CD8-positive, alpha-beta memory T cell (primary cell): Measurements from ENCODE around the gene CLDN20. TPM values are rescaled to one million over a fixed set of nuclear protein-coding genes. Genes with fewer than 3 reads are reported as not detected.
A peak's percentile ranks its signal among the peaks of the same experiment; 100 is the strongest.

Source experiments
- CTCF ChIA-PET: fragments of 350-600 bp; sonication (Branson Sonifier 250); formaldehyde crosslinking; loops from one replicate; lab custom pipeline; 2021; ENCODE audit warnings: antibody characterized with exemption; lab: Charles Lee
- POLR2A ChIA-PET: fragments of 350-600 bp; sonication (Branson Sonifier 250); formaldehyde crosslinking; loops from one replicate; lab custom pipeline; 2021; ENCODE audit warnings: antibody characterized with exemption; lab: Charles Lee
- DNase-seq, 5 donors: peaks; one replicate each; pipeline versions ENCODE4 v3.0.0 to v3.0.0-alpha.2; 2020 to 2022; ENCODE audit warnings: mixed read lengths in 1 of 5
- H3K27ac ChIP-seq: one replicate; pipeline ENCODE4 v1.7.0; 2013; ENCODE audit warnings: low read depth, mild to moderate bottlenecking, low read length, moderate library complexity
- H3K27me3 ChIP-seq: 2 replicates; pipeline ENCODE4 v1.7.0; 2013; ENCODE audit warnings: low read length, mild to moderate bottlenecking; ENCODE audit not compliant: insufficient read depth, poor library complexity, severe bottlenecking
- H3K36me3 ChIP-seq: 2 replicates; pipeline ENCODE4 v1.7.0; 2013; ENCODE audit warnings: mild to moderate bottlenecking, low read length, moderate library complexity; ENCODE audit not compliant: insufficient read depth
- H3K4me1 ChIP-seq: 2 replicates; pipeline ENCODE4 v1.7.0; 2013; ENCODE audit warnings: mild to moderate bottlenecking, low read length, moderate library complexity; ENCODE audit not compliant: insufficient read depth
- H3K4me3 ChIP-seq: 2 replicates; pipeline ENCODE4 v1.7.0; 2013; ENCODE audit warnings: mild to moderate bottlenecking, low read length
- H3K9me3 ChIP-seq: 2 replicates; pipeline ENCODE4 v1.7.0; 2013; ENCODE audit warnings: mild to moderate bottlenecking, low read length
- H3K27ac Mint-ChIP-seq, 8 donors: one replicate each; pipeline ENCODE4 v1.8.0; 2020 to 2021; ENCODE audit warnings: mixed read lengths in 8 of 8, mild to moderate bottlenecking in 6 of 8, inconsistent platforms in 3 of 8, moderate library complexity in 3 of 8
- H3K27me3 Mint-ChIP-seq, 2 donors: one replicate each; pipeline ENCODE4 v1.8.0; 2020 to 2021; ENCODE audit warnings: mixed read lengths in 2 of 2, mild to moderate bottlenecking in 1 of 2, moderate library complexity in 1 of 2
- H3K36me3 Mint-ChIP-seq, 3 donors: one replicate each; pipeline ENCODE4 v1.8.0; 2020 to 2021; ENCODE audit warnings: mixed read lengths in 3 of 3, inconsistent platforms in 1 of 3, mild to moderate bottlenecking in 1 of 3
- H3K4me1 Mint-ChIP-seq, 3 donors: one replicate each; pipeline ENCODE4 v1.8.0; 2020 to 2021; ENCODE audit warnings: mixed read lengths in 3 of 3, inconsistent platforms in 1 of 3, mild to moderate bottlenecking in 1 of 3
- H3K4me3 Mint-ChIP-seq, 7 donors: one replicate each; pipeline ENCODE4 v1.8.0; 2020 to 2021; ENCODE audit warnings: mixed read lengths in 7 of 7, mild to moderate bottlenecking in 6 of 7, moderate library complexity in 4 of 7, inconsistent platforms in 2 of 7
- H3K9me3 Mint-ChIP-seq, 5 donors: one replicate each; pipeline ENCODE4 v1.8.0; 2020 to 2022; ENCODE audit warnings: mixed read lengths in 5 of 5, mild to moderate bottlenecking in 3 of 5, moderate library complexity in 2 of 5, inconsistent platforms in 1 of 5
- polyA plus RNA-seq: library from polyadenylated mRNA; unstranded; fragments of 300-500 nt; fragmentation: Illumina TruSeq; gene quantifications from one replicate; pipeline ENCODE4 v1.2.3, GENCODE V29; 2021
- total RNA-seq, 2 experiments: library from RNA; stranded (reverse); gene quantifications; one replicate each; pipeline ENCODE4 v1.2.3, GENCODE V29; 2021

The CLDN20 gene
- total and polyA plus RNA-seq, 3 experiments from 2014 or later, result not detected

GRCh38 chr6:155247618-155248007 lies 16.2 kb upstream of the CLDN20 start:
- Histone ChIP-seq H3K27me3 (no peaks in the 10 kb centered on the region), H3K27ac (no peak overlapping the region), H3K4me3 (no peak overlapping the region), H3K36me3 (no peaks in the 10 kb centered on the region), H3K4me1 (no peaks in the 10 kb centered on the region), H3K9me3 (no peaks in the 10 kb centered on the region)
- no peaks in the 10 kb centered on the region for H3K27me3 Mint-ChIP-seq
- peak overlapping the region in 1 of 8 donors; percentile 29 for H3K27ac Mint-ChIP-seq
- H3K36me3 Mint-ChIP-seq, result peaks cover 0 to 19% (median 0%) of the 10 kb centered on the region in 3 donors
- H3K4me1 Mint-ChIP-seq, result no peaks in the 10 kb centered on the region
- no peak for DNase-seq
- H3K9me3 Mint-ChIP-seq, result no peaks in the 10 kb centered on the region
- H3K4me3 Mint-ChIP-seq, result no peak overlapping the region
- CTCF ChIA-PET, result interaction anchor here (1.3 to 1.7 kb wide), 2 partner anchors 70 to 320 kb away, joined by 5 to 6 read pairs; no protein-coding TSS in a partner anchor
- POLR2A ChIA-PET, result no interaction called here

DNA sequence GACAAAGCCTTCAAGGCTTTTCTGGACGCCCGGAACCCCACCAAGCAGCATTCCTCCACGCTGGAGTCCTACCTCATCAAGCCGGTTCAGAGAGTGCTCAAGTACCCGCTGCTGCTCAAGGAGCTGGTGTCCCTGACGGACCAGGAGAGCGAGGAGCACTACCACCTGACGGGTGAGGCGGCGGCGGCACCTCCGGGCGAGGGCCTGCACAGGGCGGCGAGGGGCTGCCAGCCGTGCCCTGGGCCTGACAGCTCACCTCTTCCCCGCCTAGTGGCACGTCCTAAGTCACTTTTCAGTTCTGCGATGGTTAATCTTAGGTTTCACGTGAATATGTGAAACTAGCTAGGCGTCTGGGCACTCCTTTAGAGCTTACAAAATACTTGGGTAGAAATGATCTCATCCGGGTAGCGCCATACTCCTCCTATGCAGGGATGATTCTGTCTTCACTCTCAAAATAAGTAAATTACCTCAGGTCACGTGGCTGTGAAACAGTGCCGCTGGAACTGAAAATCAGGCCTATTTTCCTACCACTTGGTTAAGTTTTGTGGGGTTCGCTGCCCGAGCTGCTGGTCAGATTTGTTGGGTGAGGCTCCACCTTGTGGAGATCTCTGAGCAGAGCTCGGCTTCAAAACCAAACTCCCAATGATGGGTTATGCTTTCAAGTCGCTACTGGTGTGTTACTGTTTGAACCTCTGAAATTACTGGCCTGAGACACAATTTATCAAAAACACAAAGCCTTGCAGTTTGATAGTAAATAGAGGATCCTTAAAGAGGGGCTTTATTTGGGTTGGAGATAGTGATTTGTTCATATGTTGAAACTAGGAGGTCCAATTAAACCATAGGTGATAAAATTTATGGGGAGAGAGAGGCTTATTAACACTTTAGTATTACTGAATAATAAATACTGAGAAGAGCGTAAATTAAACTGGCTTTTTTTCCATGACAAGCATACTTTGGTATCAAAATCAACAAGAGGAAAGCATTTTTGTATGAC lies 15.5 kb upstream of the CLDN20 start:
- H3K4me3 ChIP-seq, result no peak overlapping the region
- Mint-ChIP-seq H3K4me1 (no peaks in the 10 kb centered on the region), H3K4me3 (no peak overlapping the region), H3K36me3 (peaks cover 0 to 26% (median 0%) of the 10 kb centered on the region in 3 donors), H3K9me3 (no peaks in the 10 kb centered on the region), H3K27me3 (no peaks in the 10 kb centered on the region), H3K27ac (peak overlapping the region in 2 of 8 donors; percentile 25 to 29)
- H3K36me3 ChIP-seq, result no peaks in the 10 kb centered on the region
- no peak overlapping the region for H3K27ac ChIP-seq
- no peaks in the 10 kb centered on the region for H3K27me3 ChIP-seq
- ChIA-PET POLR2A (no interaction called here), CTCF (interaction anchor here (1.3 to 1.7 kb wide), 2 partner anchors 71 to 321 kb away, joined by 5 to 6 read pairs; no protein-coding TSS in a partner anchor)
- H3K9me3 ChIP-seq, result no peaks in the 10 kb centered on the region
- DNase-seq, result no peak
- H3K4me1 ChIP-seq, result no peaks in the 10 kb centered on the region

DNA sequence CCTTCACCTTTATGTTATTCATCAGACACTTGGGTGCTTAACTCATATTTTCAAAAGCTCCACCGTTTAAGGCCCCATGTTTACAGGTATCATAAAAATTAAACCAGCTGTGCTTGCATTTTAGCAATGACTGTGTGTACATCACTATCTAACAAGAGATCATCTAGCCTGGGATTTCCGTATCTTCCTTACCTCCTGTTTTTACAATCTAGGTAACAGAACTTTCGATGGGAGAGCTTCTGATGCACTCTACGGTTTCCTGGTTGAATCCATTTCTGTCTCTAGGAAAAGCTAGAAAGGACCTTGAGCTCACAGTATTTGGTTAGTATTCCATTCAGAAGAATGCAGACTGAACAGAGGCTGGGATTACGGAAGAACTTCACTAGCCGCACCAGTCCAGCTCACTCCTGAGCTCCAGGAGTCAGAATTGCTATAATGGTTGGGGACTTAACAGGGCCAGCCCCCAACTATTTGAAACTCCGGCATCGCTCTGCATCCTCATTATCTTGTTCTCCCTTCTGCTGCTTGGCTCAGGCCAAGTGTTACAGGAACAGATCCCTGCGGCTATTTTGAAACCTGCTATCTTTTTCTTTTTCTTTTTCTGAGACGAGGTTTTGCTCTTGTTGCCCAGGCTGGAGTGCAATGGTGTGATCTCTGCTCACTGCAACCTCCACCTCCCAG lies 13.0 kb upstream of the CLDN20 start:
- no peak for DNase-seq
- ChIA-PET CTCF (no interaction called here), POLR2A (no interaction called here)
- no peaks in the 10 kb centered on the region for H3K9me3 ChIP-seq
- Mint-ChIP-seq H3K27me3 (no peaks in the 10 kb centered on the region), H3K4me3 (no peak overlapping the region), H3K27ac (peak overlapping the region in 4 of 8 donors; percentile 49 to 69 (median 56)), H3K9me3 (no peaks in the 10 kb centered on the region), H3K36me3 (peaks cover 4 to 51% (median 10%) of the 10 kb centered on the region in 3 donors), H3K4me1 (no peaks in the 10 kb centered on the region)
- H3K4me3 ChIP-seq, result no peak overlapping the region
- no peak overlapping the region for H3K27ac ChIP-seq
- no peaks in the 10 kb centered on the region for H3K36me3 ChIP-seq
- no peaks in the 10 kb centered on the region for H3K4me1 ChIP-seq
- no peaks in the 10 kb centered on the region for H3K27me3 ChIP-seq

- no peaks in the 10 kb centered on the region for H3K9me3 Mint-ChIP-seq
- H3K4me1 Mint-ChIP-seq, result no peaks in the 10 kb centered on the region
- no peak overlapping the region for H3K27ac ChIP-seq
- ChIA-PET POLR2A (no interaction called here), CTCF (no interaction called here)
- H3K27me3 ChIP-seq, result no peaks in the 10 kb centered on the region
- H3K9me3 ChIP-seq, result no peaks in the 10 kb centered on the region
- H3K4me3 Mint-ChIP-seq, result no peak overlapping the region
- H3K36me3 Mint-ChIP-seq, result peaks cover 4 to 68% (median 12%) of the 10 kb centered on the region in 3 donors
- H3K4me1 ChIP-seq, result no peaks in the 10 kb centered on the region
- no peak overlapping the region for H3K4me3 ChIP-seq
- H3K27me3 Mint-ChIP-seq, result no peaks in the 10 kb centered on the region
- DNase-seq, result no peak
- no peaks in the 10 kb centered on the region for H3K36me3 ChIP-seq
- peak overlapping the region in 2 of 8 donors; percentile 35 to 57 for H3K27ac Mint-ChIP-seq
These were observed 11.2 kb upstream of the CLDN20 start for GRCh38 chr6:155252581-155252980.

GRCh38 chr6:155253337-155253736 lies 10.5 kb upstream of the CLDN20 start:
- no peaks in the 10 kb centered on the region for H3K9me3 Mint-ChIP-seq
- no peaks in the 10 kb centered on the region for H3K4me1 Mint-ChIP-seq
- Histone ChIP-seq H3K4me3 (no peak overlapping the region), H3K36me3 (peaks cover 3% of the 10 kb centered on the region), H3K27ac (peak overlapping the region; percentile 35), H3K4me1 (no peaks in the 10 kb centered on the region), H3K27me3 (no peaks in the 10 kb centered on the region), H3K9me3 (no peaks in the 10 kb centered on the region)
- peak overlapping the region in 3 of 8 donors; percentile 53 to 72 (median 71) for H3K27ac Mint-ChIP-seq
- ChIA-PET POLR2A (no interaction called here), CTCF (no interaction called here)
- H3K27me3 Mint-ChIP-seq, result no peaks in the 10 kb centered on the region
- H3K36me3 Mint-ChIP-seq, result peaks cover 4 to 76% (median 12%) of the 10 kb centered on the region in 3 donors
- DNase-seq, result no peak
- H3K4me3 Mint-ChIP-seq, result no peak overlapping the region

DNA sequence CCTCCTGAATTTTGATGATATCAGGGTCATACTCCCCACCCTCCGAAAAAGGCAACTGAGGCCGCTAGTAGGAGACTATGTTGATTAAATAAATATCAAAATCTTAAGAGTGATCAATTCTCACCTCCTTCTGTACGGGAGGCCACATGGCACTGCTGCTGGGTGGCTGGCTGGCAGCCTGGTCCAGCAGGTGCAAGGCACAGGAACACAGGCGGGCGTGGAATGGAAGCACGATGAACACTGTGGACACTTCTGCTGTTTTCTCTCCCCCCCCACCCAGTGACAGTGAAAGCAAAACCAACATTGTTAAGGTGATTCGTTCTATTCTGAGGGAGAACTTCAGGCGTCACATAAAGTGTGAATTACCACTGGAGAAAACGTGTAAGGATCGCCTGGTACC lies 9.7 kb upstream of the CLDN20 start:
- H3K27me3 ChIP-seq, result no peaks in the 10 kb centered on the region
- ChIA-PET CTCF (no interaction called here), POLR2A (no interaction called here)
- peaks cover 3% of the 10 kb centered on the region for H3K36me3 ChIP-seq
- H3K27me3 Mint-ChIP-seq, result no peaks in the 10 kb centered on the region
- H3K4me3 ChIP-seq, result no peak overlapping the region
- no peak for DNase-seq
- H3K36me3 Mint-ChIP-seq, result peaks cover 4 to 84% (median 12%) of the 10 kb centered on the region in 3 donors
- no peaks in the 10 kb centered on the region for H3K4me1 ChIP-seq
- H3K9me3 ChIP-seq, result no peaks in the 10 kb centered on the region
- no peaks in the 10 kb centered on the region for H3K9me3 Mint-ChIP-seq
- H3K27ac ChIP-seq, result no peak overlapping the region
- peak overlapping the region in 1 of 8 donors; percentile 56 for H3K27ac Mint-ChIP-seq
- H3K4me1 Mint-ChIP-seq, result no peaks in the 10 kb centered on the region
- H3K4me3 Mint-ChIP-seq, result no peak overlapping the region

GRCh38 chr6:155256122-155256795 lies 7.6 kb upstream of the CLDN20 start:
- H3K36me3 ChIP-seq, result peaks cover 11% of the 10 kb centered on the region
- no peak overlapping the region for H3K4me3 ChIP-seq
- no peaks in the 10 kb centered on the region for H3K4me1 ChIP-seq
- ChIA-PET CTCF (no interaction called here), POLR2A (interaction anchor here (1.3 kb wide), 1 partner anchor 171 kb away, joined by 3 read pairs; no protein-coding TSS in a partner anchor)
- no peaks in the 10 kb centered on the region for H3K27me3 ChIP-seq
- Mint-ChIP-seq H3K4me1 (peaks cover 0 to 2% (median under 1%) of the 10 kb centered on the region in 3 donors), H3K27ac (peak overlapping the region in 1 of 8 donors; percentile 74), H3K4me3 (peak overlapping the region in 1 of 7 donors; percentile 63), H3K27me3 (no peaks in the 10 kb centered on the region), H3K9me3 (no peaks in the 10 kb centered on the region), H3K36me3 (peaks cover 4 to 92% (median 12%) of the 10 kb centered on the region in 3 donors)
- H3K9me3 ChIP-seq, result no peaks in the 10 kb centered on the region
- H3K27ac ChIP-seq, result no peak overlapping the region
- DNase-seq, result no peak
